ENCODE results near the gene RNF214. TPM values are rescaled to one million over a fixed set of nuclear protein-coding genes. Genes with fewer than 3 reads are reported as not detected.

RNF214 gene
- total RNA-seq, 1 experiment from 2014 or later, result 10.4 TPM

DNA sequence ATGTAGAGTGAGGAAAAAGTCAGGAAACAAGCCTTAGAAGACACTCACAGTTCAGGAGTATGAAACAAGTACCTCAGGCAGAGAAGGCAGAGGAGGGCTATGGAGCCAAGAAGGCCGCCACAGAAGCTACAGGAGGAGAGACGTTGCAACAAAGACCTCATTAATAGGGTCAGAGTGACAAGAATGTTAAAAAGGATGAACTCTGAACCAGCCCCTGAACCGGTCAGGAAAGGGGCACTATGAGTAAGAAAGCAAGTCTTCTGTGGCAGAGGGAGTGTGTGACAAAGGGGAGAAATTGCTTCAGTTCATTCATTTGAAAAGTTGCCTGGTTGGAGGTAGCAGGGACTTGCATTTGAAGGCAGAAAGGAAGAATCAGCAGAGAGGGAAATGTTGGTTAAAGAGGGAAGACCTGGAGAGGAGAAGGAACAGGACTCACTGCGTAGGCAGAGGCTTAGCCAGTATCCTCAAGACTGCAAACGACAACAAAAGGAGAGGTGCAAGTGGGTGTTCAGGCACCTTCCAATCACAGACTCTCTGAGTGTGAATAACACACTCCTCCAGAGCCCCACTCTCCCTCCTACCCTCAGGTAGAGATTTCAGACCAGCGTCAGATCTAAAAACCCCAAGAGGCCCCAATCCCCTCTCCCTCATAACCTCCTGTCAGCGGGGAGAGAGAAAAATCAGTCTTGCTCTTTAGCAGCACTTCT, 17.9 kb upstream of the RNF214 start:
- no peak for DNase-seq (ENCODE audit: low spot score)

DNA sequence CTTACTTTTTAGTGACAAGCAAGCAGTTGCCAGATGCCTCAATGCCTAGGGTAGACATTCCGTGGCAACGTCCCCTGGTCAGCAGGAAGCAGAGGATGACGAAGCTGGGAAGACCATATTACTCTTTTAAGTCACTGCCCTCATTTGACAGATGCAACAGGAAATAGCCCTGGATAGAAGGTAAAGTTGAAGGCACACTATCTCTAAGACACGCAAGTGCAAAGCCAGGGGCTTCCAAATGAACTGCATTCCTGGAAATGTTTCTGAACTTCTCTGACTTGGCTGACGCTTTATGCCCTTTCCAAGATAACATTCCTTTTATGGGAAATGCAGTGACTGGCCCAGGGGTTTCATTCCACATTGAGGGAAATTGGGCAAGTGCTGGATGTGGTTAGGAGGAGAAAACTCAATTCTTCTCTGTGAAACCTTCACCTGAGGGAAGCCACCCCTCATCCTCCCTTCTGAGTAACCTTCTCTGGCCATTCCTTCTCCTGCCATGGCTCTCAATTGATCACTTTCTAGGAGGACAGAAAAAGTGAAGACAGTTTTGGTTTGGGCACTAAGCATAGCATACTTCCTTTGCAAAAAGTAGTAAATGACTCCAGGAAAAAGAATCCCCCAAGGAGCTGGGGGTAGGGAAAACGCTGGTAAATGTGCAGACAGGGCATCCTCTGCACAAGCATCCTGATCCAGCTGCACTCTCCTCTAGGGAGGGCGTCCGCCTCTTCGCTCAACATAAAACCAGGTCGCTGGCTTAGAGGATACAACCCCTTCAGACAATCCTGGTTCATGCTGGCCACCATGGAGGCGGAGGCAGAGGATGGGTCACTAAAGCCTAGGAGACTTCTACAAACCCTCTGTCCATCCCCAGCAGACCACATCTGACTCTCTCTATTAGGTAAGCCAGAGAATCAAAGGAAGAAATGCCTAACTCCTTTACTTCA, 15.1 kb upstream of the RNF214 start:
- DNase-seq (ENCODE audit: low spot score), result peak; percentile 12

DNA sequence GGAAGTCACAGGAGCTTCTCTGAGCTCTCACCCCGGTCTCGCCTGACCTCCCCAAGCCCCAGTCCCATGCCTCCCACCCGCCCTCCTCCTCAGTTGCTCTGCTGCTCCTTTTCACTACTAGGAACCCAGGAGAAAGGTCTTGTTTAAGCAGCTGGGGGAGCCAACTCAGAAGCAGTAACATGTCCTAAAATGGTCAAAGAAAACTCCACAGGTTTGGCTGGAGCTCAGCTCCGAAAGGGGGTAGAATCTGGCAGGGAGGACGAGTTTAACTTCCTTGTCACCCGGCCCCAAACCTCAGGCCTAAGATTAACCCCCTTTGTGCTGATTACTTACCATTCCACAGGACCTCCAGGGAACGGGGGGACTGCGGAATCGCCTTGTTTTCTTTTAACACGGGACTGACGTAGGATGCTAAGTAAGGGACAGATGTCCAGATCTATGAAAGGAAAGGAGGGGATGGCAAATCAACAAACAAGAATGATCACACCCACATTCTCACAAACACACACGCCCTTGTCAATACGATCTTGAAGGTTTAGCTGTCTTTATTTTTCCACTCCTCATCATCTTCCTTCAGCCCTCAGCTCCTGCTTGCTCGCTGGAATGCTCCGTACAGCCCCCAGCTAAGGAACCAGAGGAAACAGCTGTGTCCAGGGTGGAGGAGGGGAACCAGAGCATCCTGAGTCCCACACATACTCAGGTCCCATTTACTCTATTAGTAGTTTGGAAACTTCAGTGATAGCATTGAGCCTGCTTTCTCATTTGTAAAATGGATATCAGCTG, 14.1 kb upstream of the RNF214 start:
- DNase-seq (ENCODE audit: low spot score), result no peak

GRCh38 chr11:117219001-117219400, 13.5 kb upstream of the RNF214 start:
- DNase-seq (ENCODE audit: low spot score), result no peak

GRCh38 chr11:117219455-117219854, 13.0 kb upstream of the RNF214 start:
- no peak for DNase-seq (ENCODE audit: low spot score)

- DNase-seq (ENCODE audit: low spot score), result no peak
These were observed 12.5 kb upstream of the RNF214 start for GRCh38 chr11:117219995-117220394.

DNA sequence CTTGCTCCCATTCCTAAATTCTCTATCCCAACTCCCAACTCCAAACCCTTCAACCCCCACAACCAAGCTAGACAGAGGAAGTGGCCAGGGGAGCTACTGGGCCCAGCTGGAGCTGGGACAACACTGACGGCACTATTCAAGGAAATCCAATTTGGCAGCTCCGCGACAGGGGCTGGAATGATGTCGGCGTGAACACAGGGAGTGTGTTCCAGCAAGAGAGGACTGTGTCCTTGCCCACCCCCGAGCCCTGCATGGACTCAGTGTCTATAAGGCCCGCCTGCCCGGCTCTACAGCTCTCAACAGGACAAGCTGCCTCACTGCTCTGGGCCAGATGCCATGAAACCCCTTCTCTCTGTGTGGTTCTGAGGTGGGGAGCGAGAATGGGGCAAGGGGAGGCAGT, 11.9 kb upstream of the RNF214 start:
- no peak for DNase-seq (ENCODE audit: low spot score)

DNA sequence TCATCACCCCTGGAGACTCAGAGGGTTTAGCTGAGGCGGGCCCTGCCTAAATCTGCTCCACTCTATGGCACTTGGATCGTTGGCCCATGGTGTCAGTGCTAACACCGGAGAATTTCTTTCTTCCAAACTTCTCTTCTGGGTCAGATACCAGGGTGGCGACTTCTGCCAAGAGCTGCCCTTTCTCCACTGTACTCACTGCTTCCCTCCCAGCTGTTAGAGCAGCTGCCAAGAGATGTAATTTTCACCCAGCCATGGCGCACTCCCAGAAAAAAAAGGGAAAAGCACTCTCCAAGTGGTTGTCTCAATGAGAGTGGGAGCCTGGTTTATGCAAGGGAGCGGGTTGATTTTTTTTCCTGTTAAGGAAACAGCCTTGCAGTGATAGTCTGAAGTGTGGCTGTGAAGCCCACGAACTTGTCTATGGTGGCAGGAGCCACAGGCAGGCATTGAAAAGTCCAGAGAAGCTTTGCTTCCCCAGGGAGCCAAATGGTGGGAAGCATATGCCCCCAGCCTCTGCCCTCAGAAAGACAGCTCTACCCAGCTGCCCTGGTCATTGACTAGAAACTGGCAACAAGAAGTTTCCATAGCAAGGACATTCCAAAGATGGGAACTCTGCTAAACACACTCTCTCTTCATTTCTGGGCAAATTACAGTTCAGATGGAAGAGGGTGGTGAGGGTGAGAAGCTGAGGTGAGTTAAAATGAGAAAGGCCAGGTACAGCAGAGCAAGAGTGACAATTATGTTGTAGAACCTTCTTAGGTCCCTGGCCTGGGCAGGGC, 11.3 kb upstream of the RNF214 start:
- no peak for DNase-seq (ENCODE audit: low spot score)

DNA sequence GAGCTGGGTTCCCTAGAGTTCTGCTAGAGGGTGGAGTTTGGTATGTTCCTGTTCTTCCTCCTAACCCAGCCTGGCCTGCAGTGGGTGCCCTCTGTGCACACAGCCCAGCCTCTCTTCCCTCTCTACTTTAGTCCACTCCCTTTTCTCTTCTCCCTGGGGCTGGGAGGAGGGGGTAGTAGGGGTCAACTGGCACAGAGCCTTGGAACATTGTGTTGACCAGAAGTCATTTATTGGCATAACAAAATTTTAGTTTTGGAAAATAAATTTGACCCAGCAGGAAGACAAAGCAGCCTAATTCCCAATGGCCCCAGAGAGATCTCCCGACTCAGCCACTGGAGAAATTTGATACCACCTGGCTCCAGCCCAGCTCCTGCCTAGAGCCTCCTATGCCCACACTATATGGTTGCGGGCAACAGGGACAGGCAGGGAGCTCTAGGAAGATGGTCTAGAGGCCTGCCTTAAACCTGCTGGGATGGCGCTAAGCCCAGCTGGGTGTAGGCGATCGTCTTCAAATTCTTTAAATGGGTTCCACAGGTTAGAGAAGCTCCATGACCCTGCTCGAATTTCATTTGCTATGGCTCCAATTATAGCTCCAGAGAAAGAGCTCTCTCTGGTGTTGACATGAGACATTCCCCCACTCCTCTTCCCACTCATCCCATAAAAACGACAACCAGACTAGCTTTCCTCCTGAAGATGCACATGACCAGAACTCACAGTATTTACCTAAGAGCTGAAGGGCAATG, 10.5 kb upstream of the RNF214 start:
- peak; percentile 11 for DNase-seq (ENCODE audit: low spot score)

DNA sequence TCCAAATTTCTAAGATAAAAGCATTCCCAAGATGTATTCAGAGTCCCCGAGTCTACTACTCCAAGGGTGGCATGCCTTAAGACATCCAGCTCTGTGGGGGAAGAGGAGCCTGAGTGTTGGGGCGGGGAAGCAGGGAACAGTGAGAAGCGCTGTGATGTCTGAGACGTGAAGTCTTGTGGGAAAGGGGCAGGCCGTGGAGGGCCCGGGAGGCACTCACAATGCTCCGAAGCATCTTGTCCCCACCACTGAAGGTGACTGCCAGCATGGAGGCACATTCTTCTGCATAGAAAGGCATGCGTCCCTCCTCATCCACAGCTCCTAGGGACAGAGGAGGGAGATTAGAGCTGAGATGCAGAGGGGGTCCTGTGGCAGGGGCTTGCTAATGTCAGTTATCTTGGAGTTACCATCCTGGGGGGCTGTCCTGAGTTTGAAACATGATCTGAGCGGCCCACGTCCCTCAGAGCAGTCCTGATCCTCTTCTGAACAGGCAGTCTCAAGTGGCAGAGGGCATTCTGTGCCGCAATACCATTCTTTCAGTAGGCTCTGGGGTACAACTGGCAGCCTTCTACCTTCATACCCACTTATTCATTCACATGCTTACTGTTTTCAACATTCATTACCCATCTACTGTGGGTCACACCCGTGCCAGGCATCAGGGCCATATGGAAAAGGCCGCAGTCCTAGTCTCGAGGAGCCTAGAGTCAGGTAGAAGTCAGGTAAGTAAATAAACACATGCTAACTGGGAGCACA, 9.3 kb upstream of the RNF214 start:
- DNase-seq (ENCODE audit: low spot score), result no peak

DNA sequence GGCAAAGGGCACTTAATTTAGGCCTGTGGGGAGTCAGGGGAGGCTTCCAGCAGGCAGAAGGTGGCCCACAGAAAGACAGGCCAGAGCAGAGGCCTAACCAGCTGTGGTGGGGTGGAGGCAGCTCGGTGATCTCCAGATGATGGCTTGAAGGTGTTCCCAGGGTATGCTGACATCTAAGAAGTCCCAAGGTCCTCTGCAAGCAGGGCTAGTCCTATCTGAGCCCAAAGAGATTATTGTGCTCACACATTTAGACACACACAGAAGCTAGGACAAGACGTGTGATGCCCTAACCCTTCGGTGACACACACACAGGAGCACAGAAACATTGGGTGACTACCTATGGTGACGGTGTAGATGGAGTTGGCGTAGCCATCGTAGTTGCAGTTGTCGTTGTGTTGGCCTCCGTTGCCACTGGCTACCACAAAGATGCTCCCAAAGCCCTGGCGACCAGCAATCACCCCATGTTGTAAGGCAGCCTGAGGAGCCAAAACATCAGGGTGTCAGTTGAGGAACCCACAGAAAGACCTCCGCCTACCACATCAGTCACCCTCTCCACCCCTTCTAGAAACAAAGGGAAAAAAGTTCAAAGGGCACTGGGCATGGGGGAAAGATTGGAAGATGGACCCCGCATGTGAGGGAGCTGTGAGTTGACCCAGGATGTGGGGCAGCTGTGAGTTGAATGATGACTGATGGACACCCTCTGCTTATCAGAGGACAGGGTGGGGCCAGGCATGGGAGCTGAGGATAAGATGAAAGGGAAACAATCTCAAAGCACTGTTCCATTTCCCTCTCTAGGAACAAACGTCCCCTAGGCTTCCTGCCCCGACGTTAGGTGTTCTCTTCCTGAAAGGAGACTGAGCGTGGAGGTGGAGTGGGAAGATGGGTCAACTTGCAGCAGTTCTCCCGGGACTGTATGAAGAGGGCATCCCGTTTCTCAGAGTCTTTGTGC, 8.5 kb upstream of the RNF214 start:
- no peak for DNase-seq (ENCODE audit: low spot score)

DNA sequence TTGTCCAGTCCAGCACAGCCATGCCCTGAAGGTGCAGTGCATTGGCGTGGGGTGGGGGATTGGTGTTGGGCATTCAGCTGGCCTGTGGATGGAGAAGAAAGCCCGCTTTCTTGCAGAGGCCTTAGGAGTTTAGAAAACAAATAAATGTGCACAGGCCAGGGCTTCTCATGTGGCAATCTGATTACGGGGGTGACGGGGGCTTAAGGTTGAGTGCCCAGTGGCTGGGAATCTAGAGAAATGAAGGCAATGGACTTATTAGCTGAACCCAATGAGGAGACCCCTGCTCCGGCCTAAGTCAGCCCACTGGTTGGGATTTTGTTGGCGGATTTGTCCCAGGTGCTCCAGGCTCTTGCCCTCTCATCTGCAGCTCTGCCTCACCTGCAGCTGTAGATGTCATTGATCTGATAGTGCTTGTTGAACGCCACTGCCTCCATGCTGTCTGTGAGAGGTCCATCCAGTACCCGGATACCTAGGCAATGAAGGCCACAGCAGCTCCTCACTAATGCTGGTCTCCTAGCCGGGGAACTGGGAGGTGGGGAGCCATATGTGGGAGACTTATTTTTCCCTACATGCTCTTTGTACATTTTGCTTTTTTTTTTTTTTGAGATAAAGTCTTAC, 6.8 kb upstream of the RNF214 start:
- no peak for DNase-seq (ENCODE audit: low spot score)

GRCh38 chr11:117226388-117227385, 5.8 kb upstream of the RNF214 start:
- peak; percentile 54 for DNase-seq (ENCODE audit: low spot score)

DNA sequence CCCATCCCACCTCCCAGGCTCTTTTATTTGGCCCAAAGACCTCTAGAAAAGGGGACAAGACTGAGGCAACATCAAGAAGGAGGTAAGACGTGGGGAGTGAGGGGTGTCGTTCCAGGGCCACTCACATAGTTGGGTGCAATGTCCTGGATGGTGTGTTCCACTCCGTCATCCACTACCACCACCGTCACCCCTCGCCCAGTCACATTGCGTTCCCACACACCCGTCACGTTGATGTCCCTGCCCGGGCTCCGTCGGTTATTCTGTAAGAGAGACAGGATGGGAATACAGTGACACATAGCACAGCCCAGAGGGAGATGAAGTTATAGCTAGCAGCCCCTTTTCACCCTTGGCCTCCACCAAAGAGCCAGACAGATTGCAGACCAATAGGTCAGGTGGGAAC, 4.4 kb upstream of the RNF214 start:
- no peak for DNase-seq (ENCODE audit: low spot score)

GRCh38 chr11:117229411-117229810, 3.1 kb upstream of the RNF214 start:
- DNase-seq (ENCODE audit: low spot score), result no peak

- DNase-seq (ENCODE audit: low spot score), result no peak
These were observed 2.6 kb upstream of the RNF214 start for GRCh38 chr11:117229931-117230285.

- DNase-seq (ENCODE audit: low spot score), result no peak
These were observed 2.0 kb upstream of the RNF214 start for GRCh38 chr11:117230286-117230961.

All from A172 (cell line).